Gastrocnemius medialis (tissue), 4 donors: ENCODE data around the gene LRFN5. TPM values are rescaled to one million over a fixed set of nuclear protein-coding genes. Genes with fewer than 3 reads are reported as not detected.

Experiments used
- ATAC-seq, 2 donors: fragments of 150-250 bp; one replicate each; pipeline ENCODE4 v1.9.1; 2016
- DNase-seq, 2 donors: peaks; one replicate each; pipeline ENCODE4 v3.0.0-alpha.2; 2019
- H3K27ac ChIP-seq, 4 donors: fragments of 200-600 bp; sonication (generic); 1 replicate in 1 of 4; 2 replicates in 3 of 4; pipeline ENCODE4 v1.5.1; 2016 to 2018; ENCODE audit warnings: mild to moderate bottlenecking in 2 of 4, moderate library complexity in 1 of 4
- H3K27me3 ChIP-seq, 3 donors: fragments of 200-600 bp; sonication (generic) in 2 of 3; 1 replicate in 1 of 3; 2 replicates in 2 of 3; pipeline versions ENCODE4 v1.5.1 to v1.6.0; 2016 to 2019; ENCODE audit warnings: mild to moderate bottlenecking in 1 of 3, moderate library complexity in 1 of 3
- H3K36me3 ChIP-seq, 2 donors: fragments of 200-600 bp; sonication (generic) in 1 of 2; one replicate each; pipeline ENCODE4 v1.5.1; 2017 to 2018
- H3K4me1 ChIP-seq, 2 donors: fragments of 200-600 bp; sonication (generic) in 1 of 2; one replicate each; pipeline ENCODE4 v1.5.1; 2016 to 2017; ENCODE audit warnings: mild to moderate bottlenecking in 2 of 2
- H3K4me3 ChIP-seq, 4 donors: fragments of 200-600 bp; sonication (generic) in 3 of 4; 1 replicate in 1 of 4; 2 replicates in 3 of 4; pipeline ENCODE4 v1.5.1; 2016 to 2019; ENCODE audit warnings: mild to moderate bottlenecking in 2 of 4
- H3K9me3 ChIP-seq, 3 donors: fragments of 200-600 bp; sonication (generic) in 2 of 3; 1 replicate in 1 of 3; 2 replicates in 2 of 3; pipeline ENCODE4 v1.5.1; 2016 to 2019
- CTCF ChIP-seq, 5 experiments: fragments of 450-650 bp in 3 of 5; fragments of 200-600 bp in 2 of 5; sonication (generic) in 2 of 5; IDR thresholded peaks in 4 of 5; conservative IDR thresholded peaks in 1 of 5; 1 replicate in 4 of 5; 2 replicates in 1 of 5; pipeline ENCODE4 v1.5.1; 2016 to 2019; ENCODE audit warnings: antibody characterized with exemption in 5 of 5, mild to moderate bottlenecking in 3 of 5, moderate library complexity in 3 of 5
- POLR2A ChIP-seq, 2 donors: fragments of 450-650 bp; IDR thresholded peaks; one replicate each; pipeline ENCODE4 v1.6.1; 2017; ENCODE audit warnings: antibody characterized with exemption in 2 of 2, mild to moderate bottlenecking in 2 of 2, moderate library complexity in 2 of 2
- in situ Hi-C, 4 donors: fragments of 200-750 bp; cut with MboI; loops; one replicate each; pipeline versions ENCODE4 v1.15.0 to v1.8.0; 2017; ENCODE audit warnings: low sequenced_read_pairs in 4 of 4
- intact Hi-C: fragments of 100-400 bp; cut with DNase I; formaldehyde crosslinking; loops from one replicate; pipeline ENCODE4 v1.15.1; 2023; ENCODE audit warnings: low total_unique reads
- total RNA-seq, 4 donors: library from RNA; depleted of rRNA; stranded (reverse); fragments of >200 nt; gene quantifications; one replicate each; pipeline versions ENCODE4 v1.1.0 to v1.2.3, GENCODE V29; 2016

LRFN5 gene
- total RNA-seq, 4 donors from 2014 or later = 0.22 to 0.51 (median 0.33) TPM; not detected in 1

GRCh38 chr14:41761204-41761603 is 154.5 kb downstream of the LRFN5 start:
- intact Hi-C loops = no loop called here

DNA sequence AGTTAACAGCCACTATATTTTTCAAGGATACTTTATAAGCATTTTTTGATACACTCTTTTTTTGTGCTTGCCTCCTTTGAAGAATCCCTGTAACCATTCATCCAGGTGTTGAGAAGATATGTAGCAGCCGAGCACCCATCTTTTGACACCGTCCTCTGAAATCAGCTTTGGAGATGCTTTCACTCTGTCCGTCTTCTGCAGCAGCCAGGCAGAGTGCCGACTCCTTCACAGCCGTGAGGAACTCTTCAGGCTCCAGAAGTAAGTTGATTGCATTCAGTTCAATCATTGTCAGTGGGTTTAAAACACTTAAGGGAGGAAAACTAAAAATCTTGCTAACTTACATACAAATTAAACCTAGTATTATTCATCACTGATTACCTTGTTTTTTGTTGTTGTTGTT is 160.1 kb downstream of the LRFN5 start:
- intact Hi-C loops (no loop called here), in situ Hi-C loops (no loop called here)
- TF ChIP-seq CTCF (IDR thresholded peaks at IDR 0.05 in 4 of 5, conservative IDR thresholded peaks at IDR 0.05 in 1 of 5) (no peak), POLR2A (IDR thresholded peaks at IDR 0.05) (no peak)

More at GRCh38 chr14:41761204-41761603, 154.5 kb downstream of the LRFN5 start:
- Histone ChIP-seq H3K27ac (no peak overlapping the region), H3K9me3 (no peaks in the 10 kb centered on the region), H3K36me3 (no peaks in the 10 kb centered on the region), H3K4me1 (no peaks in the 10 kb centered on the region), H3K27me3 (no peaks in the 10 kb centered on the region), H3K4me3 (no peak overlapping the region)
- in situ Hi-C loops = no loop called here
- no peak for ATAC-seq
- DNase-seq = no peak
- TF ChIP-seq POLR2A (IDR thresholded peaks at IDR 0.05) = no peak
- TF ChIP-seq CTCF (IDR thresholded peaks at IDR 0.05 in 4 of 5, conservative IDR thresholded peaks at IDR 0.05 in 1 of 5) = no peak

GRCh38 chr14:41773536-41774279 is 167.0 kb downstream of the LRFN5 start:
- no peak overlapping the region for H3K4me3 ChIP-seq
- TF ChIP-seq POLR2A (IDR thresholded peaks at IDR 0.05) = no peak
- no peak for TF ChIP-seq CTCF (IDR thresholded peaks at IDR 0.05 in 4 of 5, conservative IDR thresholded peaks at IDR 0.05 in 1 of 5)
- intact Hi-C loops = no loop called here
- H3K9me3 ChIP-seq = no peaks in the 10 kb centered on the region
- H3K4me1 ChIP-seq = no peaks in the 10 kb centered on the region
- DNase-seq (no peak), ATAC-seq (no peak)
- H3K27me3 ChIP-seq = no peaks in the 10 kb centered on the region
- H3K27ac ChIP-seq = no peak overlapping the region
- H3K36me3 ChIP-seq = no peaks in the 10 kb centered on the region
- in situ Hi-C loops = no loop called here

More for the DNA sequence above, 160.1 kb downstream of the LRFN5 start:
- Histone ChIP-seq H3K4me3 (no peak overlapping the region), H3K9me3 (no peaks in the 10 kb centered on the region), H3K27ac (no peak overlapping the region), H3K4me1 (no peaks in the 10 kb centered on the region), H3K36me3 (no peaks in the 10 kb centered on the region), H3K27me3 (no peaks in the 10 kb centered on the region)
- DNase-seq (no peak), ATAC-seq (no peak)

DNA sequence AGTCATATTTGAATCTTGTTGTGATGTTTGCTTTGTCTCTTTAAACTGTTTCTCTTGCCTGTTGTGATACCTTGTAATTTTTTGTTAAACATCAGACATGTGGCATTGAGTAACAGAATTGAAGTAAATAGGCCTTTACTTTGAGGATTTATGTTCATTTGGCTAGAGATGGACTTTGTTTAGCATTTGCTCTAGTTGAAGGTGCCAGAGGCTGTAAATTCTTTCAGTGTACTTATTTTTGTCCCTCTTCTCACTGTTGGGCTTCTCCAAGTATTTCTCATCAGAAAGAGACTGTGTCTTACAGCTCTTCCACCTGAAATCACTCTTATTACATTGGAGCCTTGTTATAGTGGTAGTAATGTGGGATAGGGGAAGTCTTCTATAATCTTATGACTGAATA is 175.8 kb downstream of the LRFN5 start:
- in situ Hi-C loops (no loop called here), intact Hi-C loops (no loop called here)
- ATAC-seq (no peak), DNase-seq (no peak)
- no peak overlapping the region for H3K4me3 ChIP-seq
- TF ChIP-seq POLR2A (IDR thresholded peaks at IDR 0.05) = no peak
- no peak for TF ChIP-seq CTCF (IDR thresholded peaks at IDR 0.05 in 4 of 5, conservative IDR thresholded peaks at IDR 0.05 in 1 of 5)
- no peaks in the 10 kb centered on the region for H3K9me3 ChIP-seq
- H3K27me3 ChIP-seq = no peaks in the 10 kb centered on the region
- no peak overlapping the region for H3K27ac ChIP-seq
- no peaks in the 10 kb centered on the region for H3K4me1 ChIP-seq
- no peaks in the 10 kb centered on the region for H3K36me3 ChIP-seq
